ENCODE results near the gene DLG4.

The DLG4 gene

DNA sequence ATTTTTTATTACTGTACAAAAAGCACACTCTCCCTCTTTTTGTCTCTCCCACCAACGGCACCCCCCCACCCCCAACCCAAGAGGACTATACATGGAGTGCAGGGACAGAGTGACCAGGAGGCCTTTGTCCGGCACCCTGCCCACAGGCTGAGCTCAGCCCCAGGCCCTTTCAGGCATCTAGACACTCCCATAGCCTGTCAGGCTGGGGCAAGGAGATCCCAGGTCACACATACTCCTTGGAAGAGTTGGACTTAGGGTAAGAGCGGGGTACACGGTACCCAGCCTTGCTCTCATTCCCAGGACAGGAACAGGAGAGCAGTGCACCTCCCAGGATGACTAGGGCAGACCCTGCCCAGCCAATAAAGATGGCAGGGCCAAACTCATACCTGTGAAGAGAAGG is 40.5 kb upstream of the DLG4 start:
- no peak for TF ChIP-seq FOXP2 (optimal IDR thresholded peaks at IDR 0.05; ENCODE audit: control extremely low read depth, extremely low read length, insufficient read depth)
- TF ChIP-seq POLR2AphosphoS5 (IDR thresholded peaks at IDR 0.05; ENCODE audit: borderline replicate concordance, low read depth, low read length): no peak
- TF ChIP-seq EZH2 (IDR thresholded peaks at IDR 0.05): no peak
- no peak for DNase-seq (ENCODE audit: low read depth, low spot score)

GRCh38 chr17:7259555-7259889 is 39.9 kb upstream of the DLG4 start:
- H3K36me3 ChIP-seq (ENCODE audit: insufficient read depth, low read length): peaks cover 25% of the 10 kb centered on the region
- no peaks in the 10 kb centered on the region for H3K9me3 ChIP-seq (ENCODE audit: low read depth, low read length)
- no peak overlapping the region for H3K4me3 ChIP-seq
- H3K27ac ChIP-seq: peak overlapping the region; percentile 84
- no peak for TF ChIP-seq EZH2 (IDR thresholded peaks at IDR 0.05)
- TF ChIP-seq POLR2AphosphoS5 (IDR thresholded peaks at IDR 0.05; ENCODE audit: borderline replicate concordance, low read depth, low read length): no peak
- no peak for TF ChIP-seq FOXP2 (optimal IDR thresholded peaks at IDR 0.05; ENCODE audit: control extremely low read depth, extremely low read length, insufficient read depth)
- peak overlapping the region; percentile 57 for H3K9ac ChIP-seq (ENCODE audit: insufficient read length)
- DNase-seq (ENCODE audit: low read depth, low spot score): no peak

More for the DNA sequence above, 40.5 kb upstream of the DLG4 start:
- Histone ChIP-seq H3K4me3 (no peak overlapping the region), H3K36me3 (ENCODE audit: insufficient read depth, low read length) (peaks cover 20% of the 10 kb centered on the region), H3K9me3 (ENCODE audit: low read depth, low read length) (no peaks in the 10 kb centered on the region), H3K27ac (peak overlapping the region; percentile 84; the same call in 1 of the 2 replicates), H3K9ac (ENCODE audit: insufficient read length) (no peak overlapping the region)

- Histone ChIP-seq H3K36me3 (ENCODE audit: insufficient read depth, low read length) (peaks cover 31% of the 10 kb centered on the region), H3K4me3 (no peak overlapping the region), H3K27ac (peak overlapping the region; percentile 84), H3K9me3 (ENCODE audit: low read depth, low read length) (no peaks in the 10 kb centered on the region), H3K9ac (ENCODE audit: insufficient read length) (peak overlapping the region; percentile 57)
- DNase-seq (ENCODE audit: low read depth, low spot score): no peak
- TF ChIP-seq POLR2AphosphoS5 (IDR thresholded peaks at IDR 0.05; ENCODE audit: borderline replicate concordance, low read depth, low read length) (no peak), FOXP2 (optimal IDR thresholded peaks at IDR 0.05; ENCODE audit: control extremely low read depth, extremely low read length, insufficient read depth) (no peak), EZH2 (IDR thresholded peaks at IDR 0.05) (no peak)
Measured at GRCh38 chr17:7258731-7259554, 39.3 kb upstream of the DLG4 start.

DNA sequence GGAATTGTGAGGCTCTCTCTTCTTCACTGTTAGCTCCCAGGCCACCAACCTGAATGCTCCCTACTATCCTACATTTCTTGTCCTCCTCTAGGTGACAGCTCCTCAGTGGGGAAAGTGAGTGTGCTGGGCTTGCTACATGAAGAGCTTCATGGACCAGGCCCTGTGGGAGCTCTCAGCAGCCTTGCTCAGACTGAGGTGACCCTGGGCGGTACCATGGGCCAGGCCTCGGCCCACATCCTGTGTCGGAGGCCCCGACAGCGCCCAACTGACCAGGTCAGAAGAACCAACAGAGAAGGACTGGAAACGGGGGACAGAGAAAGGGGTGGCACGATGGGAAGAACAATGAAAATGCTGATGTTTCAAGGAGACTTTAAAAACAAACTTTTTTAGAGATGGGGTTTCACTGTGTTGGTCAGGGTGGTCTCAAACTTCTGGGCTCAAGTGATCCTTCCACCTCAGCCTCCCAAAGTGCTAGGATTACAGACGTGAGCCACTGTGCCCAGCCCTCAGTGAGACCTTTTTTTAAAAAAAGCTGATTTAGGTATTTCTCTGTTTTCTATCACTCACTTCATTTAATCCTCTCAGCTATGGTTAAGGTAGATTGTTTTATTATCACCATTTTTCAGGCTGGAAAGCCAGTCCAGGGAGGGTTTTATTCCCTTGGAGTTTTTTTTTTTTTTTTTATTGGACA is 37.3 kb upstream of the DLG4 start:
- no peak overlapping the region for H3K9ac ChIP-seq (ENCODE audit: insufficient read length)
- no peak for DNase-seq (ENCODE audit: low read depth, low spot score)
- no peaks in the 10 kb centered on the region for H3K9me3 ChIP-seq (ENCODE audit: low read depth, low read length)
- H3K27ac ChIP-seq: no peak overlapping the region
- no peak overlapping the region for H3K4me3 ChIP-seq
- TF ChIP-seq POLR2AphosphoS5 (IDR thresholded peaks at IDR 0.05; ENCODE audit: borderline replicate concordance, low read depth, low read length) (no peak), FOXP2 (optimal IDR thresholded peaks at IDR 0.05; ENCODE audit: control extremely low read depth, extremely low read length, insufficient read depth) (no peak), EZH2 (IDR thresholded peaks at IDR 0.05) (no peak)
- peaks cover 32% of the 10 kb centered on the region for H3K36me3 ChIP-seq (ENCODE audit: insufficient read depth, low read length)

DNA sequence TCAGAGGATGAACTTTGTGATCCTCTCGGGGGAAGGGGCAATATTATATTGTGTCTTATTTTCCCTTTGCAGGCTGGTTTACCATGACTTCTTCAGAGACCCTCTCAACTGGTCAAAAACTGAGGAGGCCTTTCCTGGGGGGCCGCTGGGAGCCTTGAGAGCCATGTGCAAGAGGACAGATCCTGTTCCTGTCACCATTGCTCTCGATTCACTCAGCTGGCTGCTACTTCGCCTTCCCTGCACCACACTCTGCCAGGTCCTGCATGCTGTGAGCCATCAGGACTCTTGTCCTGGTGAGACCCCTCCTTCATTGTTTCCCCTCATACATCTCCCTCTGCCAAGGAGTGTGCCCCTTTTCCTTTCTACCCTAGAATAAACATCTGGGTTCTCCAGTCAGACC is 34.9 kb upstream of the DLG4 start:
- Histone ChIP-seq H3K4me3 (no peak overlapping the region), H3K36me3 (ENCODE audit: insufficient read depth, low read length) (peaks cover 27% of the 10 kb centered on the region), H3K9ac (ENCODE audit: insufficient read length) (no peak overlapping the region), H3K27ac (no peak overlapping the region), H3K9me3 (ENCODE audit: low read depth, low read length) (no peaks in the 10 kb centered on the region)
- no peak for TF ChIP-seq POLR2AphosphoS5 (IDR thresholded peaks at IDR 0.05; ENCODE audit: borderline replicate concordance, low read depth, low read length)
- no peak for TF ChIP-seq EZH2 (IDR thresholded peaks at IDR 0.05)
- TF ChIP-seq FOXP2 (optimal IDR thresholded peaks at IDR 0.05; ENCODE audit: control extremely low read depth, extremely low read length, insufficient read depth): no peak
- DNase-seq (ENCODE audit: low read depth, low spot score): no peak

- DNase-seq (ENCODE audit: low read depth, low spot score): no peak
- Histone ChIP-seq H3K27ac (peak overlapping the region; percentile 93; the same call in 1 of the 2 replicates), H3K9me3 (ENCODE audit: low read depth, low read length) (no peaks in the 10 kb centered on the region), H3K4me3 (peak overlapping the region; percentile 91), H3K9ac (ENCODE audit: insufficient read length) (peak overlapping the region; percentile 90), H3K36me3 (ENCODE audit: insufficient read depth, low read length) (peaks cover 15% of the 10 kb centered on the region)
- TF ChIP-seq EZH2 (IDR thresholded peaks at IDR 0.05) (no peak), POLR2AphosphoS5 (IDR thresholded peaks at IDR 0.05; ENCODE audit: borderline replicate concordance, low read depth, low read length) (no peak), FOXP2 (optimal IDR thresholded peaks at IDR 0.05; ENCODE audit: control extremely low read depth, extremely low read length, insufficient read depth) (no peak)
Measured at GRCh38 chr17:7253082-7253481, 33.4 kb upstream of the DLG4 start.

DNA sequence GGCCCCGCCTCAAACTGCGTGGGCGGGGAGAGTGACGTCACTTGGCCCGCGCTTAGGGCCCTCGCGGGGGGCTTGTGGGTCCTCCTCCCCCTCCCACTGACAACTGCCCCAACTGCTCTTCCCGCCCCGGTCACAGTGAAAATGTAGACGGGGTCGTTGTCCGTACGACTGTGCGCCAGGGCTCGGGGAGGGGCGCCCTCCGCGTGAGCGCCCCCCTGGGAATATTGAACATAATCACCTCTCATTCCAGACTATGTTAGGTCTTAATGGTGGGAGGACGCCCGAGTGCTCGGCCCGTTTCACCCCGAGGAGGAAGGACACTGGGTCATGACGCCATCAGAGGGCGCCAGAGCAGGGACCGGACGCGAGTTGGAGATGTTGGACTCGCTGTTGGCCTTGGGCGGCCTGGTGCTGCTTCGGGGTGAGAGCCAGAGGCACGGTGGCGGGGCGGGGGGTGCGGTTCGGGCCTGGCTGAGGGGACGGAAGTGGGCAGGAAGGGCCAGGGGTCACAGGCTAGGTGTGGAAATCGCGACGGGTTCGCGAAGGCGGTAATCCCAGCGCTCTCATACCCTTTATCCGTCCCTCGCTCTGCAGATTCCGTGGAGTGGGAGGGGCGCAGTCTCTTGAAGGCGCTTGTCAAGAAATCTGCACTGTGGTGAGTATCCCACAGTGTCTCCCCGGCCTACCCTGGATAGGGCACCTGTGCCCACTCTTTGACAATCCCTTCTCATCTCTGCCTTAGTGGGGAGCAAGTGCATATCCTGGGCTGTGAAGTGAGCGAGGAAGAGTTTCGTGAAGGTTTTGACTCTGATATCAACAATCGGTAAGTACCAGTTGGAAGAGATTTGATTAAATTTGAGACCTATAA is 32.8 kb upstream of the DLG4 start, which contains the start of gene ELP5:
Gene ELP5 (plus strand): TSS at position 40 of the 868 bp plus-strand sequence. CDS start 336 bp downstream, at position 376.
- no peak for DNase-seq (ENCODE audit: low read depth, low spot score)
- Histone ChIP-seq H3K9me3 (ENCODE audit: low read depth, low read length) (no peaks in the 10 kb centered on the region), H3K36me3 (ENCODE audit: insufficient read depth, low read length) (peaks cover 15% of the 10 kb centered on the region), H3K27ac (peak within 1 kb of the TSS; percentile 93), H3K4me3 (peak within 1 kb of the TSS; percentile 91), H3K9ac (ENCODE audit: insufficient read length) (peak within 1 kb of the TSS; percentile 96)
- TF ChIP-seq FOXP2 (optimal IDR thresholded peaks at IDR 0.05; ENCODE audit: control extremely low read depth, extremely low read length, insufficient read depth): peak; percentile 17
- TF ChIP-seq EZH2 (IDR thresholded peaks at IDR 0.05): no peak
- TF ChIP-seq POLR2AphosphoS5 (IDR thresholded peaks at IDR 0.05; ENCODE audit: borderline replicate concordance, low read depth, low read length): peak; percentile 43; the same call in 1 of the 2 replicates
